ENCODE data around the gene PKNOX2. TPM values are rescaled to one million over a fixed set of nuclear protein-coding genes. Genes with fewer than 3 reads are reported as not detected.

The PKNOX2 gene
- total RNA-seq, 4 donors from 2014 or later: 1.2 to 5.7 (median 2.2) TPM

DNA sequence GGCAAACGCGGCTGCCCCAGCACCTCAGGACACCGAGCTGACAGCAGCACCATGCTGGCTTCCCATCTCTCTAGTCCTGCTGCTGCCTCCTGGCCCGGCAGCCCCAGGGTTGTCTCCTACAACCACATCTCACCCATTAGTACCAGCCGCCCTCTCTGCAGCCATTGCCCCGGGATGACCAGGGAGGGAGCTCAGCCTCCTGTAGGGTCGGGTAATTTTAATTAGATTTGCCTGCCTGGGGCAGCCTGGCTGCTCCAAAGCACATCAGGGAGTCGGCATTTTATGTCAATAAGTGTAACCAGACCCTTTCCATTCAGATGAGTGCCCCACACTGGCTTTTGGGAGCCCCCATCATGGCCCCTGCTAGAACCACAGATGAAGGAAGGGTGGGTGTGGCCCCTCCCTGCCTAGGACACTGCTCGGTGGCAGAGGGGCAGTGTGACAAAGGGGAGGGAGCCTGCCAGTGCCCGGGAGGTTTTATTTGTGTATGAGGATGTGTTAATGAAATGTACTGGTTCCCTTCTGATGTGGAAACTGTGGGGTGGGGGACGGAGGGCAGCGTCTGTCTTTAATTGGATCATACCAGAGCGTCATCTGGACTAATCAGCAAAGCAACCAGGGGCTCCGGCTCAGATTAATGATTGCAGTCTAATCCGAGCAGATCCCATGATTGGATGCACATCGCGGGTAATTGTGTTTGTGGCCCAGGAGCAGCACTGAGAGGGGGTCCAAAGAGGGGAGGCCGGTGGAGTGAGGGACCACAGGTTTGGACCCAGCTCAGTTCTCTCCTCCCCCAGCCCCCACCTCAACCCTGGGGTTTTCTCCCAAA is 206.2 kb downstream of the PKNOX2 start:
- Histone ChIP-seq H3K27me3 (no peaks in the 10 kb centered on the region), H3K4me1 (peaks cover 0 to 16% (median 0%) of the 10 kb centered on the region in 3 donors), H3K27ac (no peak overlapping the region), H3K4me3 (no peak overlapping the region), H3K9me3 (no peaks in the 10 kb centered on the region), H3K36me3 (peaks cover 0 to 23% of the 10 kb centered on the region in 2 donors)
- TF ChIP-seq POLR2AphosphoS5 (IDR thresholded peaks at IDR 0.05) (no peak), POLR2A (IDR thresholded peaks at IDR 0.05) (no peak)
- TF ChIP-seq, protein P1, sequence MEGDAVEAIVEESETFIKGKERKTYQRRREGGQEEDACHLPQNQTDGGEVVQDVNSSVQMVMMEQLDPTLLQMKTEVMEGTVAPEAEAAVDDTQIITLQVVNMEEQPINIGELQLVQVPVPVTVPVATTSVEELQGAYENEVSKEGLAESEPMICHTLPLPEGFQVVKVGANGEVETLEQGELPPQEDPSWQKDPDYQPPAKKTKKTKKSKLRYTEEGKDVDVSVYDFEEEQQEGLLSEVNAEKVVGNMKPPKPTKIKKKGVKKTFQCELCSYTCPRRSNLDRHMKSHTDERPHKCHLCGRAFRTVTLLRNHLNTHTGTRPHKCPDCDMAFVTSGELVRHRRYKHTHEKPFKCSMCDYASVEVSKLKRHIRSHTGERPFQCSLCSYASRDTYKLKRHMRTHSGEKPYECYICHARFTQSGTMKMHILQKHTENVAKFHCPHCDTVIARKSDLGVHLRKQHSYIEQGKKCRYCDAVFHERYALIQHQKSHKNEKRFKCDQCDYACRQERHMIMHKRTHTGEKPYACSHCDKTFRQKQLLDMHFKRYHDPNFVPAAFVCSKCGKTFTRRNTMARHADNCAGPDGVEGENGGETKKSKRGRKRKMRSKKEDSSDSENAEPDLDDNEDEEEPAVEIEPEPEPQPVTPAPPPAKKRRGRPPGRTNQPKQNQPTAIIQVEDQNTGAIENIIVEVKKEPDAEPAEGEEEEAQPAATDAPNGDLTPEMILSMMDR (IDR thresholded peaks at IDR 0.05): no peak
- WGBS, 2 donors (ENCODE audit: low coverage in 1 of 2): 66 to 70% methylated on average over 7 to 8 of the region's 18 CpGs
- ATAC-seq: no peak

DNA sequence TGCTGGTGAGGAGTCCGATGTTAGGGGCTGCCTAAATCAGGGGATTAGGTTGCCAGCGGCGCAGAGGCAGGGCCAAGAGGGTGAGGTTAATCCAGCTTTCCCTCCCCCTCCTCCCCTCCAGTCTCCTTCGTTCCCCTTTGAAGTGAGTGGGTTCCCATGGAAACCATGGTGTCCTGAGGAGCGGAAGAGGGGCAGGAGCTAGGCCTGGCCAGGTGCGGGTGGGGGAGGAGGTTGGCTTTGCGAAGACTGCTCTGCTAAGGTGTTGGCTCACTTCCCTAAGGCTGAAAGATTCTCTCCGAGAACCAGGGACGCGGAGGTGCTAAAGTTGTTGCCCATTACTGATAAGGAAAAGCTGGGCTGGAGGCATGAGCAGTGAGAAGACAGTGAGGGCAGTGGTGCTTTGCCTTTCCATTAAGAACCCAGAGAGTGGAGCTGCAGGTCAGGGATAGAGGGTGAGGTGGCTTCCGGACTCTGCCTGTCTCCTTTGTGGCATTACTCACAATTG is 206.9 kb downstream of the PKNOX2 start:
- H3K36me3 ChIP-seq: peaks cover 0 to 23% of the 10 kb centered on the region in 2 donors
- TF ChIP-seq EP300 (IDR thresholded peaks at IDR 0.05) (no peak), POLR2AphosphoS5 (IDR thresholded peaks at IDR 0.05) (no peak), POLR2A (IDR thresholded peaks at IDR 0.05) (no peak)
- TF ChIP-seq, protein P1 (IDR thresholded peaks at IDR 0.05): no peak
- H3K27ac ChIP-seq: no peak overlapping the region
- no peaks in the 10 kb centered on the region for H3K9me3 ChIP-seq
- H3K27me3 ChIP-seq: no peaks in the 10 kb centered on the region
- 70 to 80% methylated on average over 2 to 10 of the region's 11 CpGs for WGBS, 2 donors (ENCODE audit: low coverage in 1 of 2)
- peaks cover 0 to 23% (median 3%) of the 10 kb centered on the region in 3 donors for H3K4me1 ChIP-seq
- ATAC-seq: no peak
- no peak overlapping the region for H3K4me3 ChIP-seq

DNA sequence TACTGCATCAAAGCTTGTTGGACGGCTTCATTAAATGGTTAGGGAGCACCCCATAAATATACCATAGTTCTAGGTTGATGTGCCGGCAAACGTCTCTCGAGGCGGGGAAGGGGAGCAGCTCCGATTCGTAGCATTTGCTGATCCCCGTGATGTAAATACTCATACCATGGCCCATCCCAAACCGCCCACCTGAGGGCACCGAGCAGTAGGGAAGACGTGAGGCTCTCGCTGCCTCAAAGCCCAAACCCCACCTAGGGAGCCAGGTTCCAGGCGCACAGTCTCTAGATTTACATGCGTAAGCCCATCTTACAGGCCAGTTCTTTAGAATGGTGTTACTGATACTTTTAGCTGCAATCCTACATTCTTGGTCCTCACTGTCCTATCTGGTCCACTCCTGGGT is 207.5 kb downstream of the PKNOX2 start:
- Histone ChIP-seq H3K27me3 (no peaks in the 10 kb centered on the region), H3K9me3 (no peaks in the 10 kb centered on the region), H3K27ac (no peak overlapping the region), H3K4me1 (peaks cover 0 to 29% (median 3%) of the 10 kb centered on the region in 3 donors), H3K36me3 (peaks cover 0 to 23% of the 10 kb centered on the region in 2 donors), H3K4me3 (no peak overlapping the region)
- ATAC-seq: no peak
- 83 to 95% methylated on average over 7 to 12 of the region's 14 CpGs for WGBS, 2 donors (ENCODE audit: low coverage in 1 of 2)
- TF ChIP-seq, protein P1 (IDR thresholded peaks at IDR 0.05): no peak
- TF ChIP-seq POLR2AphosphoS5 (IDR thresholded peaks at IDR 0.05) (no peak), POLR2A (IDR thresholded peaks at IDR 0.05) (no peak), EP300 (IDR thresholded peaks at IDR 0.05) (no peak)

DNA sequence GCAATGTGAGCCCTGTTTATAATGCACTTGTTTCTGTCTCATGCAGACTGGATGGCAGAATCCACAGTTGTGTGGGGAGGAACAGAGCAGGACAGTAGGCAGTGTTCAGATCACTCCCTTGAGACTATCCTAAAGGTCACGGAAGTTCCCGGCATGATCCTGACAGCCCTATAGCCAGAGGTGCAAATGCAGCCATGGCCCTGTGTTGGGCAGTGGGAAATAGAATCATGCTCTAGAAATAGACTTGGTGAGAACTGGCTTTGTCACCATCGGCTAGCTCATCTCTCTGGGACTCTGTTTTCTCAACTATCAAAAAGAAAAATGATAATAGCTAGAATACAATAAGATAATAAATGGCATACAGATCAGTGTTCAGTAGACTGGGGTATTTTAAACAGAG is 208.4 kb downstream of the PKNOX2 start:
- no peak overlapping the region for H3K27ac ChIP-seq
- ATAC-seq: no peak
- H3K9me3 ChIP-seq: no peaks in the 10 kb centered on the region
- TF ChIP-seq, protein P1 (IDR thresholded peaks at IDR 0.05): no peak
- TF ChIP-seq POLR2A (IDR thresholded peaks at IDR 0.05): no peak
- no peak for TF ChIP-seq EP300 (IDR thresholded peaks at IDR 0.05)
- no peak for TF ChIP-seq POLR2AphosphoS5 (IDR thresholded peaks at IDR 0.05)
- 75 to 78% methylated on average over 1 to 2 of the region's 3 CpGs for WGBS, 2 donors (ENCODE audit: low coverage in 1 of 2)
- H3K36me3 ChIP-seq: peaks cover 0 to 21% of the 10 kb centered on the region in 2 donors
- no peak overlapping the region for H3K4me3 ChIP-seq
- peaks cover 0 to 31% (median 3%) of the 10 kb centered on the region in 3 donors for H3K4me1 ChIP-seq
- no peaks in the 10 kb centered on the region for H3K27me3 ChIP-seq

All from gastroesophageal sphincter (tissue), 4 donors.